ENCODE data around the gene DNAJC17. TPM values are rescaled to one million over a fixed set of nuclear protein-coding genes. Genes with fewer than 3 reads are reported as not detected.
A peak's percentile ranks its signal among the peaks of the same experiment; 100 is the strongest.

Gene DNAJC17
- total RNA-seq, 4 donors from 2014 or later: 6.0 to 56.9 (median 22.3) TPM

DNA sequence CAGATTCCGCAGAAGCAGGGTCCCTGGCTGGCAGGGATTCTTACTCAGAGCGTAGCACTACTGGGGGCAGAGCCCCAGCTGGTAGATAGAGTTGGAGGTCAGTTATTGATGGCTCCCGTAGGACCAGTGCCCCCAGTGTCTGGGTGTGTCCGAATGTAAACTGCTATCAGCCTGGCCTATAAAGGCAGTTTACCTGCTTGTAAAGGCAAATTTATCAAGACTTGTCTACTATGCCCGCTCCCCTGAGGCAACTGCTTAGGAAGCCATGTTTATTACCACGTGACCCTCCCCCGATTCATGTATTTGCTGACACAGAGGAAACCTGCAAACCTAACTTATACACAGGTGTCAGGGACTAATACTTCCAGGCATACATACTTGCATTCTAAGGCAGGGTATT lies 21.8 kb upstream of the DNAJC17 start:
- no peaks in the 10 kb centered on the region for H3K36me3 ChIP-seq
- TF ChIP-seq CTCF (IDR thresholded peaks at IDR 0.05) (no peak), POLR2AphosphoS5 (IDR thresholded peaks at IDR 0.05) (no peak), POLR2A (IDR thresholded peaks at IDR 0.05) (no peak)
- intact Hi-C loops (cut with DNase I; ENCODE audit: low total_unique reads) (no loop called here), in situ Hi-C loops (cut with MboI; ENCODE audit: low pct_ligation_motif_present in 1 of 4, low pct_unique_long_range_greater_than_20kb in 1 of 4, low sequenced_read_pairs in 3 of 4) (no loop called here)
- H3K27me3 ChIP-seq: no peaks in the 10 kb centered on the region
- H3K4me3 ChIP-seq: peak overlapping the region in 2 of 4 donors; percentile 33 to 57
- peak overlapping the region; percentile 89 to 92 (median 89) for H3K27ac ChIP-seq
- 40 to 45% methylated on average over 4 to 7 of the region's 7 CpGs for WGBS, 2 donors (ENCODE audit: low coverage in 1 of 2)
- peaks cover 0 to 33% (median 21%) of the 10 kb centered on the region in 4 donors for H3K4me1 ChIP-seq
- no peaks in the 10 kb centered on the region for H3K9me3 ChIP-seq
- DNase-seq: peak; percentile 53

- no peaks in the 10 kb centered on the region for H3K27me3 ChIP-seq
- WGBS, 2 donors (ENCODE audit: low coverage in 1 of 2): 57 to 64% methylated on average over 1 to 6 of the region's 6 CpGs
- H3K4me3 ChIP-seq: peak within 1 kb of the TSS; percentile 24 to 57 (median 36)
- intact Hi-C loops (cut with DNase I; ENCODE audit: low total_unique reads): no loop called here
- H3K4me1 ChIP-seq: peaks cover 0 to 37% (median 23%) of the 10 kb centered on the region in 4 donors
- no peaks in the 10 kb centered on the region for H3K36me3 ChIP-seq
- no peaks in the 10 kb centered on the region for H3K9me3 ChIP-seq
- TF ChIP-seq POLR2A (IDR thresholded peaks at IDR 0.05): peak; percentile 97
- TF ChIP-seq EP300 (IDR thresholded peaks at IDR 0.05; ENCODE audit: low read depth): no peak
- TF ChIP-seq POLR2AphosphoS5 (IDR thresholded peaks at IDR 0.05): peak in 2 of 3 donors; percentile 95 to 97
- peak in 2 of 5 experiments; percentile 8 to 14 for TF ChIP-seq CTCF (IDR thresholded peaks at IDR 0.05)
- peak; percentile 88 for DNase-seq
- peak within 1 kb of the TSS; percentile 89 to 92 (median 89) for H3K27ac ChIP-seq
- in situ Hi-C loops (cut with MboI; ENCODE audit: low pct_ligation_motif_present in 1 of 4, low pct_unique_long_range_greater_than_20kb in 1 of 4, low sequenced_read_pairs in 3 of 4): no loop called here
Observed at GRCh38 chr15:40828447-40829036, 21.3 kb upstream of the DNAJC17 start, which contains the start of gene PPP1R14D. TSS of gene PPP1R14D (minus strand) at chr15:40828708. CDS start at chr15:40828641, 67 bp downstream.

DNA sequence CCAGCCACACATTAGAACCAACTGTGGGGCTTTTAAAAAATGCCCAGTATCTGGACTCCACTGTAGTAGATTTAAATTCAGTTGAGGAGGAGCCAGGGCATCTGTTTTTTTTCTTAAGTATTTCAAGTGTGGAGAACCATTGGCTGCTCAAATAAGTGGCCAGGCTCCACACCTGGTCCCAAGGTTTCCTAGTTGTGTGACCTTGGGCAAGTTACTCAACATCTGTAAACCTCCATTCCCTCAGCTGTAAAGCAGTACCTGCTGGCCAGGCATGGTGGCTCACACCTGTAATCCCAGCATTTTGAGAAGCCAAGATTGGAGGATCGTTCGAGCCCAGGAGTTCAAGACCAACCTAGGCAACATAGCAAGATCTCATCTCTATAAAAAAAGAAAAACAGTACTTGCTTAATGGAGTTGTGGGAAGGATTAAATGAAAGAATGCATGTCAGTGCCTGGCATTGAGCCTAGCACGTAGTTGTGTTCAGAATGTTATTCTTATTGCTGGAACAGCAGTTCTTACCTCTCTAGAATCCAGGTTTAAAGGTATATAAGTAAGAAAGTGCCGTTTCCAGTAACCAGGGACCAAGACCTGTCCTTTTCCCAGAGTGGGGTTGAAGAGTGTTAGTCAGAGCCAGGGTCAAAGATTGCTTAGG lies 19.3 kb upstream of the DNAJC17 start:
- no peaks in the 10 kb centered on the region for H3K9me3 ChIP-seq
- H3K36me3 ChIP-seq: no peaks in the 10 kb centered on the region
- in situ Hi-C loops (cut with MboI; ENCODE audit: low pct_ligation_motif_present in 1 of 4, low pct_unique_long_range_greater_than_20kb in 1 of 4, low sequenced_read_pairs in 3 of 4) (no loop called here), intact Hi-C loops (cut with DNase I; ENCODE audit: low total_unique reads) (no loop called here)
- 63% methylated on average over 4 of the region's 4 CpGs for WGBS, 2 donors (ENCODE audit: low coverage in 1 of 2)
- H3K27ac ChIP-seq: peak overlapping the region; percentile 89 to 92 (median 89)
- no peaks in the 10 kb centered on the region for H3K27me3 ChIP-seq
- H3K4me1 ChIP-seq: peaks cover 0 to 37% (median 23%) of the 10 kb centered on the region in 4 donors
- no peak for DNase-seq
- peak overlapping the region in 2 of 4 donors; percentile 38 to 57 for H3K4me3 ChIP-seq
- TF ChIP-seq CTCF (IDR thresholded peaks at IDR 0.05): no peak

GRCh38 chr15:40825661-40826422 lies 18.6 kb upstream of the DNAJC17 start:
- peaks cover 0 to 37% (median 23%) of the 10 kb centered on the region in 4 donors for H3K4me1 ChIP-seq
- H3K9me3 ChIP-seq: no peaks in the 10 kb centered on the region
- no peaks in the 10 kb centered on the region for H3K36me3 ChIP-seq
- peak overlapping the region; percentile 89 to 92 (median 89) for H3K27ac ChIP-seq
- in situ Hi-C loops (cut with MboI; ENCODE audit: low pct_ligation_motif_present in 1 of 4, low pct_unique_long_range_greater_than_20kb in 1 of 4, low sequenced_read_pairs in 3 of 4) (no loop called here), intact Hi-C loops (cut with DNase I; ENCODE audit: low total_unique reads) (no loop called here)
- TF ChIP-seq POLR2AphosphoS5 (IDR thresholded peaks at IDR 0.05) (peak; percentile 41 to 88 (median 88)), POLR2A (IDR thresholded peaks at IDR 0.05) (peak; percentile 75), CTCF (IDR thresholded peaks at IDR 0.05) (no peak)
- WGBS, 2 donors (ENCODE audit: low coverage in 1 of 2): 38 to 50% methylated on average over 2 to 5 of the region's 5 CpGs
- DNase-seq: peak; percentile 80
- peak overlapping the region in 1 of 4 donors; percentile 57 for H3K4me3 ChIP-seq
- H3K27me3 ChIP-seq: no peaks in the 10 kb centered on the region
